NCI-H2107 (cell line): ENCODE data around the gene SERINC1.

Source experiments
- DNase-seq: peaks from one replicate; lab custom pipeline; 2025; lab: John Stamatoyannopoulos, UW

The SERINC1 gene

DNA sequence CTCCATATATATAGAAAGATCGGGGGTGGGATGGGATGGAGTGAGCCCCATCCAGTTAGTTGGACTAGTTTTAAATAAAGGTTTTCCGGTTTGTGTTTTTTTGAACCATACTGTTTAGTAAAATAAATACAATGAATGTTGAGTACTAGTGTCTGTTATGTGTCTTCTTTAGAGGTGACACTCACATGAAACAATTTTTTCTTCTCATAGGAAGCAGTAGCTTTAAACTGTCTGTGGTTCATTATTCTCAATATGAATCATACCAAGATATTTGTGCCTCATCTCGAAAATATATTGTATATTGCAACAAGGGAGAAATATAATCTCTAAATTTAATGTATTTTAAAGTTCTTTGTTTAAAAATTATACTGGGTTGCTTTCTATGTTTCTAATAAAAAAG lies 38.8 kb downstream of the SERINC1 start:
- no peak for DNase-seq

- no peak for DNase-seq
Observed at GRCh38 chr6:122431780-122432179, 39.8 kb downstream of the SERINC1 start.

DNA sequence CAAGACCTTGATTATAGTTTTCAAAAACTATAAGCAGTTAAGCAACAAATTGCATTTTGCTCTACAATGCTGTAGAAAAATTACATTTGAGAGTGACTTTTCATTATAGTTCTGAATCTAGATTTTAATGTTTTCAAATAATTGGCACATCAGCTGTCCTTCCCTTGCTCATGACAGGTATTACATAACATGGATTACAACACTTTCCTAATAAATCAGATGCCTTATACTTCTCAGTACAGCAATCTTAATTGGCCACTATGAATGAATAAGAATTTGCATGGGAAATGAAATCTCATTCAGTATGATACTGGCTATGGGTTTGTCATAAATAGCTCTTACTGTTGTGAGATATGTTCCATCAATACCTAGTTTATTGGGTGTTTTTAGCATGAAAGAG lies 42.3 kb downstream of the SERINC1 start:
- DNase-seq: no peak

GRCh38 chr6:122428781-122429180 lies 42.8 kb downstream of the SERINC1 start:
- no peak for DNase-seq

DNA sequence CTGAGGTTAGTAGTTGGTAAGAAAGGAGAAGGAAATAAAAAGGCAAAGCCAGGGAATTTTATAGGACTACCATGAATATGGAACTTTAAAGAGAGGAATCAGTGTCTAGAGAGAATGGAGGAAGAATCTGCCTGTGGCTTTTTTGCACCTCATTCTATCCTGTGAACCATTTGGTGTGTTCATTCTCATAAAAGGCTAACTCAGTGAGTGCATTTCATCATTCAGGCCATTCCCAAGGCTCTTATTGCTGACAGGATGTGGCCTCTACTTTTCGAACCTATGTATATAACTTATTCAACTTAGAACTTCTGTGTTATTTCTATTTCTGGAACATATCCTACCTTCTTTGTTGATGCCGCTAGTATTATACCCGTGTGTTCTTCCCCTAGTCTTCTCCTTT lies 45.0 kb downstream of the SERINC1 start:
- no peak for DNase-seq

GRCh38 chr6:122423734-122424133 lies 47.9 kb downstream of the SERINC1 start:
- no peak for DNase-seq

GRCh38 chr6:122422614-122423267 lies 48.9 kb downstream of the SERINC1 start:
- DNase-seq: no peak

- no peak for DNase-seq
Observed at GRCh38 chr6:122422003-122422402, 49.6 kb downstream of the SERINC1 start.

GRCh38 chr6:122416825-122417224 lies 54.8 kb downstream of the SERINC1 start:
- DNase-seq: no peak

- no peak for DNase-seq
Observed at GRCh38 chr6:122412001-122412400, 59.6 kb downstream of the SERINC1 start.

- no peak for DNase-seq
Observed at GRCh38 chr6:122408702-122409458, 62.7 kb downstream of the SERINC1 start.

GRCh38 chr6:122408240-122408639 lies 63.4 kb downstream of the SERINC1 start:
- no peak for DNase-seq

DNA sequence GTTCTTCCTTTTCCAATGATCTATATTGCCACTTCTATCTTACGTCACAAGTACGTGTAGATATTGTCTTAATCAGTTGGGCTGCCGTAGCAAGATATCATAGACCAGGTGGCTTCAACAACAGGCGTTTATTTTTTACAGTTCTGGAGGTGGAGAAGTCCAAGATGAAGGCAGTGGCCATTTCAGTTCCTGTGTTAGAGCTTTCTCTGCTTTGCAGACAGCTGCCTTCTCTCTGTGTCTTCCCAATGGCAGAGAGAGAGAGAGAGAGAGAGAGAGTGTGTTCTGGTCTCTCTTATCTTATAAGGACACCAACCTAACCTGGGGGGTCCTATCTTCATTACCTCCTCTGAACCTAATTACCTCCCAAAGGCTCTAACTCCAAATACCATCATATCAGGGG lies 63.9 kb downstream of the SERINC1 start:
- DNase-seq: no peak

DNA sequence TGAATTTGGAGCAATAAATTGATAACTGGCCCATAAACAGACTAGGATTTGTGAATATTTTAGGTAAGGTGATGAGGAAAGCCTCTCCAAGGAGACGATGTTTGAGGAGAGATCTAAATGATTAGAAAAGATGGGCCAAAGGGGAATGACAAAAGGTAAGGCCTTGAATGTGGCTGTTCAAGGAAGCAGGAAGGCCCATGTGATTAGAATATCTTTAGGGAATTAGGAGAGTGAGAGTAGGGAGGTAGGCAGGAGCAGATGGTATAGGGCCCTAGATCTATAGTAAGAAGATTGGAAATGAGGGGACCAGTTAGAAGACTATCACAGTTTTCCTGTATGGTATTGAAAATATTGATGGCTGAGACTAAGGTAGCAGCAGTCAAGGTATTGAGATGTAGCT lies 65.4 kb downstream of the SERINC1 start:
- no peak for DNase-seq

DNA sequence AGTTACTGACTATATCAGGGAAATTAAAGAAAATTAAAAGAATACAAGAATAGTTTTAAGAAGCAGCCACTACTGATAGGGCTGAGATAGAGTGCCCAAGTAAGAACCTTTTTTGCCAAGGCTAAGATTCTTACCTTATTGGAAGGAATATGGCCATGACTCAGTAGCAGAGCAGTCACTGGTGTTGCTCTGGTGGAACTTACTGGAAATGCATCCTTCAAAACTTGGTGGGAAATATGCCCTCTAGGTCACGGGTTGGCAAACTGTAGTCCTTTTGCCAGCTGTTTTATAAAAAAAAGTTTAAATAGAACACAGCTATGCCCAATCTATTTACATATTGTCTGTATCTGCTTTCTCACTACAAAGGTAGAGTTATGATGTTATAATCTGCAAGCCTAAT lies 66.2 kb downstream of the SERINC1 start:
- DNase-seq: no peak

DNA sequence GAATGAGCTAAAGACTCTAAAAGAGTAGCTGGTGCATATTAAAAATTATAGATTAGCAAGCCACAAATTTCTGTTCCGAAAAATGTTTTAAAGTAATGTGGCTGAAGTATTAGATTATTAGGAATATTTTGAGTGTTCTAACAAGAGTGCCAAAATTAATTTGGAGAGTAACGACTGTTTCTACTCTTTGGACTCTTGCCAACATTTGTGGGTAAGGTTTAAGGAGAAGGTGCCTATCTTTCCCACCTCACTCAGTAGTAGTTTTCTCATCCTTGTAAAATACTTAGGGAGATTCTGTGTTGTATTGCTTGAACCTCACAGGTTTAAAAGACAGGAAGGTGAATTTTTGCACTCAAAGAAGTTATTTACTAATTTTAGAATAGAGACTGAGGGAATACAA lies 67.2 kb downstream of the SERINC1 start:
- no peak for DNase-seq

GRCh38 chr6:122401104-122401503 lies 70.5 kb downstream of the SERINC1 start:
- no peak for DNase-seq

DNA sequence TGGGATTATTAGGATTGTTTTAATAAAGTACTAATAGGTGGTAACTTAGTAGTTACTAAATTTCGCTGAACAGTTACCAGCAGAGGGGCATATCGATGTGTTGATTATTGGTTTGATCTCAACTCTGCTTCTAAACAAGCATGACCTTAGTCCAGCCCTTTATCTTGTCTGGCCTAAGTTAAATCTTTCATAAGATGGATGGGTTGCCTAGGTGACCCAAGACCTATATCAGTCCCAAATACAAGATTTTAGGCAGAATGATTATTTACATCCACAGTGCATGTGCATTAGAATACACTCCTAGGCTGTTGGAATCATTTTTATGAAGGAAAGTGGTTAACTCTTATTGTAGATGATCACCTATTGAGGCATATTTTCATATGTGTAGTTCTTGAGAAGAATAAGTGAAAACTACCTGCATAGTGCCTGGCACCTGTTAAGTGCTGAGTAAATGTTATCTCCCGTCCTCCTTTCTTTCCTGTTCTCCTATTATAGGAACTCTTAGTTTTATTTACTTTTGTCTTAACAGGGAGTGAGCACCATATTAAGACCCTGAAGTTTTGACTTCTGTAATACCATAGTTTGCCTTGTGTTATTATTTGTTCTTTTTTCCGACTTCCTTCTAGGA lies 71.0 kb downstream of the SERINC1 start:
- DNase-seq: no peak

GRCh38 chr6:122400121-122400450 lies 71.5 kb downstream of the SERINC1 start:
- DNase-seq: no peak

GRCh38 chr6:122399348-122400120 lies 72.1 kb downstream of the SERINC1 start, which contains the start of gene HSF2:
HSF2 (plus strand) TSS chr6:122399652; CDS start chr6:122399738, 86 bp downstream.
- peak; percentile 92 for DNase-seq

- DNase-seq: no peak
Observed at GRCh38 chr6:122399055-122399347, 72.6 kb downstream of the SERINC1 start.

DNA sequence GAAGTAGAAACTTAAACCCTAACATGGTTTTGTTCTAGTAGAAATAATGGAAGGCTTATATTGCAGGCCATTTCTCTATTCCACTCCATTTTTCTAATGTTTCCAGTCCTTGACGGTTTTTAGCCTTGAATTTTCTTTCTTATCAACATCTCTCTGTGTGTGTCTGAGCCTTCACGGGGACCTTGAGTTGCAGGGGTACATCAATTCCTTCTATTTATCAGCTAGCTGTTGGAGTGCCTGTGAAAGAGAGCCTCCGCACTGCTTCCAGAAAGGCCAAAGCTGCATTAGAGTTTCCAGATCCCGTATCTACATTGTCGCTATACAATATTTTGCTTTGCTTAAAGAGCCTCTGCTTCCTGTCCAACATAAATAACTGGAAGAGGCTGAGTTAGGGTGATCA lies 77.6 kb downstream of the SERINC1 start:
- no peak for DNase-seq
